NCI-H748 (cell line): ENCODE results near the gene TMSB4X.
"Not testable (repeated sequence)": the region's sequence is repeated elsewhere in the genome, so short reads cannot be mapped to it uniquely, and the experiment has no call there.

Experiments used
- DNase-seq: peaks from one replicate; lab custom pipeline; 2025; ENCODE audit not compliant: unreplicated experiment; lab: John Stamatoyannopoulos, UW

The TMSB4X gene

DNA sequence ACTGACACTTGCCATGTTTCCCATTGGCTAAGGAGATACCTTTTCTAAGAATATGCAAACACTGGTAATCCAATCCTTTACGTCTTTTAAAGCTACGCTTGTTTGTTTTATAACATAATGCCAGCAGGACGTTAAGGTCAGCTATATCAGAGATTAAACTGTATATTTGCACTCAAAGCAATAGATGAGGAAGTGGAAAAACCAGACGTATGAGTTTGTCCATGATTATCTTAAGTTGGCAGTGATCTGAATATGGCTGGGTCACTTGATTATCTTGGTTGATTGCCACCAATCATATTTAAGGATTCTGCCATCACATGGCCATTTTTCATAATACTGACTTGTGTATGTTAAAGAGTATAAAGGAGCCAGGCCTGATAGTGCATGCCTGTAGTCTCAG is 19.4 kb downstream of the TMSB4X start:
- DNase-seq, result peak; percentile 69

DNA sequence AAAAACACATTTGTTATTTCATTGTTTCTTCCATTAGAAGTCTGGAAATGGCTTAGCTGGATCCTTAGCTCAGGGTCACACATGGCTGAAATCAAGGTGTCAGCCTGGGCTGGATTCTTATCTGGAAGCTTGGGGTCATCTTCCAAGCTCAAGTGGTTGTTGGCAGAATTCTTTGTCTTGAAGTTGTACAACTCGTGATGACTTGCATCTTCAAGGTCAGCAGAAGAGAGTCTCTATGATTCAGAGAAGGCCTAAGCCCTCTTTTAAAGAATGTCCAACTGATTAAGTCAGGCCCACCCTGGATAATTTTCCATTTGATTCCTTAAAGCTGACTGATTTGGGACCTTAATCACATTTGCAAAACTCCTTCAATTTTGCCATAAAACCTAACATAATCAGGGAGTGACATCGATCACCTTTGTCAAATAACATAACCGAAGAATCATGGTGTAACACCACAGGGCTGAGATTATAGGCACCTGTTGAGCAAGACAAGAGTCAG is 22.1 kb downstream of the TMSB4X start:
- no peak for DNase-seq

DNA sequence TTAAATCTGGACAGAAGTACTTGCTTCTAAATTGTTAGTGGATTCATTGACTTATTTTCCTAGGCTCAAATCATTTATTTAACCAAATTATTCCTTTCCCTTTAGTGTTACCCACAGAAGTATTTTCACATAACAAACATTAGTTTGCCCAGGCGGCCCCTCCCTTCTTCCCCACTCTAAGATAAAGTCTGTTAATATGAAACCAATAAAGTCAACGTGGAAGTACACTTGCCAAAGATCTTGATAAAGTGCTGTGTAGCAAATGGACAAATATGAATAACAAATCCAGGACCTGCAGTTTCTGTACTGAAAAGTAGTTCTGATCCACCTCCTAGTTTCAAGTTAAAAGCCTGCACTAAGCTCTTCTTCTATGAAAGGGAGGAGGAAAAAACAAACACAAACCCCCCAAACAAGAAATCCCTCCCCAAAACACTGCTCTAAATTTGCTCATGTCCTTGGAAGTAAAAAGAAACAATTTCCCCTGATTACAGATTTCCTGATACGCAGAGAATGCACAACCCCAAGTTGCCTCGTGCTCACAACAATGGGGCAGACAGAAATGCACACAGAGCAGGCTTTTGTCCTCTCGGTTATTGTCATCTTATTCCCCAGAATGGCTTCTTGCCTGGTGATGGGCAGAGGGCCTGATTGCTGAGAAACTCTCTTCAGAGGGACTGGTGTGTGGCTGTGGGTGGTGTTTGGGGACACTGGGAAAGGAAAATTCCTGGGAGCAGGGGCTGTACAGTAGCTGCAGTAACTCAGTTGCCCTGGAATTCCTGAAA is 23.2 kb downstream of the TMSB4X start:
- DNase-seq, result peak; percentile 57

DNA sequence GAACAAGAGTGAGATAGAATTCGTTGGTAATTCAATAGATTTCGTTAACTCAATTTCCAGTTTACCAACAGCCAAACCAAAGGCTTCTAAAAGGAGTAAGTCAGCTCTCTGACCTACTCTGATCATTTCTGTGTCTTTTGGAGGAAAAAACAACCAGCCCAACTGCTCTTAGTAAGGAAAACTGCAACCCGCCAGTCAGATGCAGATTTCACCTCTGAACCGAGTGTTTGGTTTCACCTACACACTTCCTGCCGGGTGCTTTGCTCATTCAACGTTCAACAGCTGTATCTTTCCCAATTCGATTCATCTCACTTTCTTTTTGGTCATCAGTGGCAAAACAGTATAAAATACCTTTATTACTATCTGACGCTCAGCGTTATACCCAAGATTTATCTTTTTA is 24.5 kb downstream of the TMSB4X start:
- DNase-seq, result peak; percentile 21

DNA sequence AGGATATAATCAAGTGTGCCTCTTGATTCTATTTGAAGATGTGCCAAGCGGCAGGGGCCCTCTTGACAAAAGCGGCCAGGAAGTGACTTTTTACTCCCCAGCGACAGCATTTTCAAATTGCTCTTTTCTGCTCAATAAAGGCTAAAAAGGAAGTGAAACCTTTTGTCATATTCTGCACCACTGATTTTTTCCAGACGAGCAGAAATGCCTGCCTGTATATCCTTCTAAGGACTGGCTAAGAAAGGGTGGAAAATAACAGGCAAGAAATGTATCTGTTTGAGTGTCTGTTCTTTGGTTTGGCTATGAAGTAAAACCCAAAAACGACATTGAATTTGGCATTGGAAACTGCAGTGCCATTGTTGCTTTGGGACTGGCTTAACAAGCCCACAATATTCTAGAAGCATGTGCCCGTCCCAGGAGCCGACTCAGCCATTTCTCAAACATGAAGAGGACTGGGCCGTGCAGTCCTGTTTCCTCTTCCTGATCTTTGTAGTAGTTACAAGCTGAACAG is 25.4 kb downstream of the TMSB4X start:
- DNase-seq, result no peak

DNA sequence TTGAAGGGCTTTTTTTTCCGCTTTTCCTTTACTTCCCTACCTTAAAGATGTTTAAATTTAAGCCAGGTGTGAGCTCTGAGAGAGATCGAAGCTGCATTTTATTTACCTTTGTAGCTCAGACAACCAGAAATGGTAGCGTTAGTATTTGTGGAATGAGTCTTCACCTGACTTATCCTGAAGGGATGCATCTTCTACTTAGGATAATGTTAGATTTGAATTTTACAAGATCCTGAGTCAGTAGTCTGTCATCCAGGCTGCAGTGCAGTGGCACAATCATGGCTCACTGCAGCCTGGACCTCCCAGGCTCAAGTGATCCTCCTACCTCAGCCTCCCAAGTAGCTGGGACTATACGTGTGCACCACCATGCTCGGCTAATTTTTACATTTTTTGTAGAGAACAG is 26.2 kb downstream of the TMSB4X start:
- no peak for DNase-seq

DNA sequence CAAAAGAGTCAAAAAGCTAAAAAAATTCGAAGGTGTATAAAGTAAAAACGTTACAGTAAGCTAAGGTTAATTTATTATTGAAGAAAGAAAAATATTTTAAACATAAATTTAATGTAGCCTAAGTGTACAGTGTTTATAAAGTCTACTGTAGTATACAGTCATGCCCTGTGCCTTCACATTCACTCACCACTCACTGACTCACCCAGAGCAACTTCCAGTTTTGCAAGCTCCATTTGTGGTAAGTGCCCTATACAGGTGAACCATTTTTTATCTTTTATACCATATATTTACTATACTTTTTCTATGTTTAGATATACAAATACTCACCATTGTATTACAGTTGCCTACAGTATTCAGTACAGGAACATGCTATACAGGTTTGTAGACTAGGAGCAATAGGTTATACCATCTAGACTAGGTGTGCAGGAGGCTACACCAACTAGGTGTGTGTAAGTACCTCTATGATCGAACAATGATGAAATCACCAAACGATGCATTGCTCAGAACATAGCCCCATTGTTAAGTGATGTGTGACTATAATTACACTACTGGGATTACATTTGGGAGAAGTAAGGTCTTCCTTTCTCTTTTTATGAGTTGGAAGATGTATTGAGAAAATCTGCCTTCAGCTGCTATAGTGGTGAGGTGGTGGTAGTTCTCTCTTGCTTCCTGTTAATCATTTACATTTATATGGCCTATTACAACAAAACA is 27.2 kb downstream of the TMSB4X start:
- no peak for DNase-seq

DNA sequence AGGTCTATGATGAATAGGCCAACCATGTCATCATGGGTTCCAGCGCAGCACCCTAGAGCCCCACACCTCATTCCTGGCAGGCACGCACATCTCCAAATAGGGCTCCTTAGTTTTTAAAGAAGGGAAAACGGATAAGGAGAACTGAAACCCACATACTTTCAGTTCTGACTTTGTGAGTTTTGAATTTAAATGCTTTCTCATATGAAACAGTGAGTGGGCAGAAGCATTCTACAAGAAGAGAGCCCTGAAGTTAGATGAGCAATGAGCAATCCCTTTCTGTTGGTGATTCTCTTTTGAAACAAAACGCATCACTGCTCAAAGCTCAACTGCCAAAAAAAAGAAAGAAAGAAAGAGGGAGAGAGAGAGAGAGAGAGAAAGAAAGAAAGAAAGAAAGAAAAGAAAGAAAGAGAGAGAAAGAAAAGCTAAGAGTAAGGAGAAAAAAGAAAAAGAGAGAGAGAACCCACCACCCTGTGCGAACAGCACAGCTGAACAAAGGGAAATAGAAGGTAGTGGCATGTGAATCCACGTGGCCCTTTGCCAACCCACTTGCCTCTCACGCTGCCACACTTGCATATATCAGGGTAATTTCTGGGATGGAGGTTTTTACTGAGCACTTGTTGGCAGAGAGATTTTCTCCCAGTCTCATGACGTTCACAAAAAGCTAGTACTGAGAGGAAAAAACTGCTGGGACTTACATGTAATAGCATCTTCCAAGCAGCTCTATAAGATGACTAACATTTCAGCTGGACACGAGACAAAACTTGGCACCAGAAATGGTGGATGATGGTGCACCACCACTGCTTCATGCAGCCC is 31.0 kb downstream of the TMSB4X start:
- no peak for DNase-seq

DNA sequence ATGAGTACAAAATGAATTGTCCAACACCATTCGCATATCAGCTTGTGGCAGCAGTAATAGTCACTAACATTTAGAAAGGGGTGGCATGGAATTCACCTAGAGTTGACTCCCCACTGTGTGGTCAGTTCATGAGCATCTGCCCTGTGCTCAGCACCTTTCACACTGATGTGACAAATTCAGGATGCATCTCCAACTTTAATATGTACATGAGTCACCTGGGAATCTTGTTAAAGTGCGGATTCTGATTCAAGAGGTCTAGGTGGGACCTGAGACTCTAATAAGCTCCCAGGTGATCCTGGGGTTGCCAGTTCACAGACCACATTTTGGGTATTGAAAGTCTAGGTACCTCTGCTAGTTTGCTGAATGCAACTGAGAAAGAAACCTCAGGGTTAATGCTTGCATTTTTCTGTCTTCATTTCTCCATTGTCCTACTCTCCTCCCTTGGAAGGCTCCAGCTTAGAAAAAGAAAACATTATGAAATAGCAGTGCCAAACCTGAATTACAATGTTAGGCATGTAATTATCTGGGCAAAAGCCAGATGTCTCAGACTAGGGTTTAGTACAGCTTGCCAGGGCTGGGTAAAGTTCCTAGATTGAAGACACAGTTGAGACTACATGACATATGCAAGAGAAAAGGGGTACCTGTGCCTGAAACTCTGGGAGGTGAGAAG is 32.7 kb downstream of the TMSB4X start:
- DNase-seq, result no peak

DNA sequence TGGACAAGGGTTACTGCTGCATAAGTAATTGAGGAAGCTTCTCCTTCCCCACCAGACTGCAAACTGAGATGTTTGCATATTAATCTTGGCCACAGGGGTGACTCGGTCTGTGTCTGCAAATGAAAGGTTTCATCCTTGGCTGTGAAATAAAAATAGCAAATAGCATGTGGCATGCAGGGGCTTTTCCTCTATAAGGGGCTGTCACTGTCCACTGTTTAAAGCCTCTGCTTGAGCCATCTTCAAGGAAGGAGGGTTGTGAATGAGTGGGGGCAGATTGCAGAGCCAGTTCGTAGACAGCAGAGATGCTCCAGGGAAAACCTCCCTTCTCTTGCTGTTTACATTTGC is 33.3 kb downstream of the TMSB4X start:
- no peak for DNase-seq

DNA sequence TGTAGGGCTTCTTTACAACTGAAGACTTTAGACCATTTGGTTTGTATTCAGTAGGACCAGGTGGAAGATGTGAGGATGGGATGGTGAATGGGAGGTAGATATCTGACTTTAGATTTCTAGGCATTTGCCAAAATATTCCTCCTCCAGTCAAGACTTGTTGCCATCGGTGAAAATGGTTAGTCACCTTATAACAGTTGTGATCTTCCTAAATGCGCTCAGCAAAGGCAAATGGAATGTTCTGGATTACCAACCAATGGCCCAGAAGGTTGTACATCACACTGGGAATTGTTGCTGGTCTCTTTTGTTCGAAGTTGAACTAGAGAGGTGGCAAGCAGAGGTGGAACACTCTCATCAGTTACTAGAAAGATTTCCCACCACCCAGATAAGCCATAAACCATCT is 33.9 kb downstream of the TMSB4X start:
- DNase-seq, result no peak

DNA sequence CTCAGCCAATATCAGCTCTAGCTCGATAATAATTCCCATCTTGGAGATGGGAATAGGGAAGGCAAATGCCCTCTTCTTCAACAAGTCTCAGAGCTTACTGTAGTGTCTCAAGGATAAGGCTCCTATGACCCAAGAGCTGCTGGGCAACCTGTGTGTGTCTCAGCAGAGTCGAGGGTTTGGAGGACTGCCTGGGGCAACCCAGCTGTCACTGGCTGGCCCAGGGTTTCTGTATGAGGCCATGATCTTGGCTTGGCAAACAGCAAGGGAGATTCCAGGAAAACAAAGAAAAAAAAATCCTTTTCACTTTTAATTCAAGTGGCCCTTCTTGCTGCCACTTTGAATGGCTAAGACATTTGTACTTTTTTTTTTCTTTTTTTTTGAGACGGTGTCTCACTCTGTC is 34.4 kb downstream of the TMSB4X start:
- no peak for DNase-seq

DNA sequence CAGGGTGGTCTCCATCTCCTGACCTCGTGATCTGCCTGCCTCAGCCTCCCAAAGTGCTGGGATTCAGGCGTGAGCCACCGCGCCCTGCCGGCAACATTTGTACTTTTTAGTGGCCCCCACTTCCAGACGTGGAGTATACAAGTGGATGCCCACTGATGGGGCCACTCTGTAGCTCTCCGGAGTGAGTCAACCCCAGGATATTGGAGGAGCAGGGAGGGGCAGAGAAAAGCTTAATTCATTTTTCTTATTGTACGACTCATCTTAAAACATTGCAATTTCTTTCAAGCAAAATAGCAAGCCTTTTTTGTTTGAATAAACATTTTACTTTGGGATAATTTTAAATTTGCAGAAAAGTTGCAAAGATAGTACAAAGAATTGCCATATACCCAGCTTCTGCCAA is 34.9 kb downstream of the TMSB4X start:
- no peak for DNase-seq

DNA sequence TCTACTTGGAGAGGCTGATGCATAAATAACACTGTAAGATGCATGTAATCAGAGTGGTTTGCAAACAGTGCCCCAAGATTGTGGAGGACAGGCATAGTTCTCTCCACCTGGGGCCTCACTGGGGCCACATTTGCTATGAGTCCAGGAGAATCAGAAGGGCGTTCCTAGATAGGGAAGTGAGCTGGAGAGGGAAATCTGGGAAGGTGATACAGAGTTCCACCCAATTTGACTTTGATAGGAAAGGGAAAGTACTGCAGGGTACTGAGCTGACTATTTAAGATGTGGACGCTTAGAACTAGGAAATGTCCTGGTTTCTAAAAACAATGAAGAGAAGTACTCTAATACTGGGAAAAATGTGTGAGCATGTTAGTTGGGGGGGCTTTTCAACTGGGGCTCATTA is 35.6 kb downstream of the TMSB4X start:
- DNase-seq, result no peak

DNA sequence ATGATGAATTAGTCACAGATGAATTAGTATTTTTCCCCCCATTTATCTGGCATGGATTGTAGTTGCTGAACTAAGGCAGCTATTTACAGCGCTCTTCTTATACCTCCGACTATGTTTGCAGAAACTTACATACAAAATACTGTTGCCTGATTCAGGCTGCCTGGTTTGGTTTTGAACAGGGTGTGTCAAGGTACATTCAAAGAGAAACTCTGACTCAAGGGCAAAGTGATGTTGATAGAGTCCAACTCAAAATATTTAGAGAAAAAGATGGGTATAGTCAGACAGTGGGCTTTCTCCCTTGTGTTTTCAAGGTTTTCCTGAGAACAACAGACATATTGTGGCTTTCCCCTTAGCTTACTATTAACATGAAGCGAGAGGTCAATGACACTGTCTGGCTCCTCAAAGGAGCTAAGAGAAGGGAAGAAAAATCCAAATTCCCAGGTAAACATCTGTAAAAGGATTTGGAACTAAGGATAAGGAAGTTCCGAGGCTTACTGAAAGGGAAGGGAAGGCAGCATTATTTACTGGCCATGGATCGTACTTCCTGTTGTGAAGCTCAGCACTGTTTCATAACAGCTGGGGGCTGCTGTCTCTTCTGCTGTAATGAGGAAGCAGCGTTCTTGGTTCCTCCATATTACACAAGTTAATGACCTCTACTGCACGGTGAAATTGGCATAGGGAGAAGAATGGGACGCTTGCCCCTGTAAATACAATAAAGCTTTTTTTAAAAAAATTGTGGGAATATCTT is 38.6 kb downstream of the TMSB4X start:
- DNase-seq, result peak; percentile 2

DNA sequence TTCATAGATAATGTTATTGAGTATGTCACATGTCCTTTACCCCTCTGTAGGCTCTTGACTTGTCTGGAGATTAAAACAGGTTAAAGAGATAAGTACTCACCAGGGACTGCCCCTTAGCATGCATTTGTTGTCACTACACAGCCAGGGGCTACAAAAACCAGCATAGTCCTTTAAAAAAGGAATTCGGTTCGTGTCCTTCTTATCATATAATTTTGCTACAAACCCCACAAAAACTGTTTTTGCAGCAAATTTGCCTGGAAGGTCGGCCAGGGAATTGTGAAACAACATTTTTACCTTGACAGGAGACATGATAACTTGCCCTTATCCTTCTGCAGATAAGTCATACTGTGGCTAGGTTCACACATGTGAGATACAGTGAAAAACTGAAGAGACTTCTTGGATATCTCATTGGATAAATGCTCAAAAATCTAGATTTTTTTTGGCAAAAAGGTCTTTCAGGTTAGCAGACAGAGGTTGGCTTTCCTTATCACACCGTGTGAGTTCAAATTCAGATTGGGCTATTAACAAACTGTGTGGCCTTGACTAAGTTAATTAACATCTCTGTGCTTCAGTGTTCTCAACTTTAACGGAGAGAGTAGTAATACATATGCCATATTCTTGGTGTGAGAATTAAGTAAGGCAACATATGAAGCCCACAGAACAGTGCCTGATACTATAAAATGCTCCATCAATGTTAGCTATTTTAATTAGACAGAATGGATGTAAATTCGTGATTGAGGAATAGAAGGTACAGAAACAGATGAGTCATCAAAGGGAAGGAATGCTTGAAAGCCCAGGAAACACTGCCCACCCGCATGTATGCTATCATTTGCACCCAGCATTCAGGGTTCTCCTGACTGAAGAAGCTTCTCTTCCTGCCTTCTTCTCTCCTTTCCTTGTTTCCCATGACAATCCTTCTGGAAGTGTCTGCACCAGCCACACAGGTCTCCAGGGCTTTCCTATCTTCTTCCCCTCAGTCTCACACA is 39.5 kb downstream of the TMSB4X start:
- no peak for DNase-seq

DNA sequence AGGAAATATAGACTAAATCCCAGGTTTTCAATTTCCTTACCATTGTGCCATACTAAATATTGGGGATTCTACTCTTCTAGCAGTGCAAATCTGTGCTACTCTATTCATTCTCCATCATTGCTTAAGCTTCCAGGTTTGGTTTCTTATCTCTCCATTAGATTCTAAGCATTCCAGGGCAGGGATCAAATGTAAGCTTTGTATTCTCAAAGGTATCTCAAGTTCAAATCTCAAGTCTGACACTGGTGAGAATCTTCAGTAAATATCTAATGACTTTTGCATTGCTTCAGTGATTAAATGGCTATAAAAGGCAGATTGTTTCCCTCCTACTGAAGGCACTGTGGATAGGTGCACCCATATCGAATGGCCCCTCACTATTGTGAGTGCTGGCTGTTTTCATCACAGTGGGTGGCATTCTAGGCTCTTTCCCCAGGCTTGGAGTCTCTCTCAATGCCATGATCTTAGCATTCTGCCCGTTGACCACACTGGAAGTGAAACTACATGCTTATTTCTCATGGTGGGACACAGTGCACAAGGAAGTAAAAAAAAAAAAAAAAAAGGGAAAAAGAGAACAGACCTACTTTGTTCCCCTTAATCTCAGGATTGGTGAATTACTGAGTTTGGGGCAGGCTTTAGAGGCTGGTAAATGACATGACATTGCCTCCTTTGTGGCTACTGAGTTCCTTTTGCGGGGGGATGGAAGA is 40.8 kb downstream of the TMSB4X start:
- DNase-seq, result no peak

DNA sequence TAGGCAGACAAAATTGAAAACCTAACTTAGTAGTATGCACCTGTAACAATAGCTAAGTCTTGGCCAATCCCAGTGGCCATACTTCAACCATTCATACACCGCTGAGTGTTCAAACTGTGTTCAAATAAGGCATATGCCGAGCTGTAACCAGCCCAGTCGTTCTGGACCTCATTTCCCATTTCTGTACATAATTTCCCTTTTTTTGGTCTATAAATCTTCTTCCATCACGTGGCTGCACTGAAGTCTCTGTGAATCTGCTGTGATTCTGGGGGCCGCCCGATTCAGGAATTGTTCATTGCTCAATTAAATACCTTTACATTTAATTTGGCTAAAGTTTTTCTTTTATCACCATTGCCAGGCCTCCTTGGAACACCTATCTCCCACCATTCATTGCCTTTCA is 41.8 kb downstream of the TMSB4X start:
- DNase-seq, result not testable (repeated sequence)
